HG03139 (cell line): ENCODE results near the gene DDHD1.

Experiments used
- ATAC-seq: cut with Tn5 transposase; IDR thresholded peaks from one replicate; pipeline ENCODE4 v1.9.1; 2021; ENCODE audit not compliant: unreplicated experiment

DDHD1 gene

DNA sequence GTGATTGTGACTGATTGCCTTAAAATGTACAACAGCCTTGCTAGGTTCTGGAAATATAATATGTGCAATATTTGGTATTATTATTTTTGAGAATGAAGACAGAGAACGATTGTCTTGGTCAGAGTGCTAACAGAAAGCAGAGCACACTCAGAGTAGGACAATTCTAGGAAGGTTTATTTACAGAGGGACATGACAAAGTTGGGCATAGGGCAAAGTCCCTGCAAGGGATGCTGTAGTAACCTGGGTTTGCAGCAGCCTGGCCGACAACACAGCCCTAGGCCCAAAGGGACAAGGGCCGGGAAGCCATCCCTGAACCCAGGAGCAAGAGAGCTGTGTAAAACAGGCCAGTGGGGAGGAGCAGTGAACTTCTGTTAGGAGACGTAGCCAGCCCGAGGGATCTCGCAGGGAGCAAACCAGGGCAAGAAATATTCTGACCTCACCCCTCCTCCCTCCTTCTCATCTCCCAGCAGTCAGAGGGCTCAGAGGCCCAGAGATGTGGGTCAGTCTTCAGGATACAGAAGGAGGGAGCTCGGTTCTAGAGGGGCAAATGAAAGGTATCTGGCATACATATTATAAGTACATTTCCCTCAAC, 151.2 kb downstream of the DDHD1 start:
- ATAC-seq = no peak

GRCh38 chr14:52998376-52999015, 154.6 kb downstream of the DDHD1 start:
- ATAC-seq = no peak

DNA sequence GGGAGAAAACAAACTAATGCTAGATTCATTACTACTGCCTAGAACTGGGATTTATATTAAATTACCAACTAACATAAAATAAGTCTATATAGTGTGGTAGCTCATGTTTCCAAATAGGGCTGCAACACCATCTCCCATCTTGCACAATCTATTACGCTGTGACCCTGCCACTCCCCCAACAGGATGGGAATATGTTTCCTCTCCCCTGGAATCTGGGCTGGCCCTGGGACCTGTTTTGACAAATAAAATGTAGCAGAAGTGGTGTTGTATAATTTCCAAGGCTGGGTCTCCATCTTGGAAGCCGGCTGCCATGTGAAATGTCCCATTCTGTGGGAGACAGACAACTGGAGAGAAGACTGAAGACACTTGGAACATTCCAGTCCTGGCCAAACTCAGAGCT, 156.6 kb downstream of the DDHD1 start:
- no peak for ATAC-seq

DNA sequence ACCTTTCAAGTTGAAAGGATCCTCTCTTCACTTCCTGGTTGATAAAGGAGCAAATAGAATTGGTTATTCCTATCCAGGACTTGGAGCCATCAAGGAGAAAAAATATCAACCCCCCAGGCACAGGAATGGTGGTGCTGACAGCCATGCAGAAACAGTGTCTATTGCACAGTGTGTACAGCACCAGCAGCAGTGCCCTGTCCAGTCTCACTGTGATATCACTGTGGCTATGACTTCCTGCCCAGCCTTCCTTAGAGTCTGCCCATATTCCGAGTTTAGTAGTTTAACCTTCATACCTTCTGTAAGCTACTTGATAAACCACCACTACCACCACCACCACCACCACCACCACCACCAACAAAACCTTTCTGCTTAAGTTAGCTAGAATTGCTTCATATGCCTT, 157.1 kb downstream of the DDHD1 start:
- no peak for ATAC-seq

DNA sequence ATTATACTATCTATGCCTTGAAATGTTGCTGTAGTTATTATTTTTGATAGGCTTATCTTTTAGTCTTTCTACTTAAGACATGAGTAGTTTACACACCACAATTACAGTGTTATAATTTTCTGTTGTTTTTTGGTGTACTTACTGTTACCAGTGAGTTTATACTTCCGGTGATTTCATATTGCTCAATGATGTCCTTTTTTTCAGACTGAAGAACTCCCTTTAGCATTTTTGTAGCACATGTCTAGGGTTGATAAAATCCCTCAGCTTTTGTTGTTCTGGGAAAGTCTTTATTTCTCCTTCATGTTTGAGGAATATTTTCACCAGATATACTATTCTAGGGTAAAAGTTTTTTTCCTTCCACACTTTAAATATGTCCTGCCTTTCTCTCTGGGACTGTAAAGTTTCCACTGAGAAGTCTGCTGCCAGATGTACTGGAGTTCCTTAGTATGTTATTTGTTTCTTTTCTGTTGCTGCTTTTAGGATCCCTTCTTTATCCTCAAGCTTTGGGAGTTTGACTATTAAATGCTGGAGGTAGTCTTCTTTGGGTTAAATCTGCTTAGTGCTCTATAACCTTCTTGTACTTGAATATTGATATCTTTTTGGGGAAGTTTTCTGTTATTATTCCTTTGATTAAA, 160.8 kb downstream of the DDHD1 start:
- ATAC-seq = no peak

GRCh38 chr14:52988139-52988538, 165.0 kb downstream of the DDHD1 start:
- ATAC-seq = no peak

DNA sequence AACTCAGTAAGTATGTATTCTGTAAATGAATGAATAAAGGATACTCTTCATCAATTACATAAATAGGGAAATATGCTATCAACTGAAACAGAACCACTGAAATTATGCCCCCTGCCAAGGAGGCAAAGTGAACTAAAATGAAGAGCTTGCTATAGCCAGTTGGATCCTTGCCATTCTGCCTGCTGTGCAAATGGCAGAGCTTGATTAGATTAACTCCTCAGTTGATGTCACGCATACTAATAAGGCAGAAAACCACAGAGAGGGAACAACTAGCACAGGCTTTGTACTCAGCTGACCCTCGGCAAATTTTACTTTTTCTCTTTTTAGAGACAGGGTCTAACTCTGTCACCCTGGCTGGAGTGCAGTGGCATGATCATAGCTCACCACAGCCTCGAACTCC, 165.6 kb downstream of the DDHD1 start:
- ATAC-seq = no peak

- no peak for ATAC-seq
Observed at GRCh38 chr14:52987042-52987441, 166.1 kb downstream of the DDHD1 start.
